GM21576 (cell line): ENCODE data around the gene SPO11.

Source experiments
- ATAC-seq: cut with Tn5 transposase; IDR thresholded peaks from one replicate; pipeline ENCODE4 v1.9.1; 2021; ENCODE audit warnings: mild to moderate bottlenecking, moderate library complexity; ENCODE audit not compliant: unreplicated experiment

SPO11 gene

GRCh38 chr20:57374343-57374930 lies 44.8 kb downstream of the SPO11 start:
- ATAC-seq = no peak

- no peak for ATAC-seq
Observed at GRCh38 chr20:57374931-57375651, 45.5 kb downstream of the SPO11 start.

GRCh38 chr20:57375652-57376230 lies 46.1 kb downstream of the SPO11 start:
- no peak for ATAC-seq

GRCh38 chr20:57377350-57377749 lies 47.7 kb downstream of the SPO11 start:
- no peak for ATAC-seq

- ATAC-seq = no peak
Observed at GRCh38 chr20:57378107-57378506, 48.5 kb downstream of the SPO11 start.

- ATAC-seq = no peak
Observed at GRCh38 chr20:57378646-57379262, 49.2 kb downstream of the SPO11 start.

- ATAC-seq = no peak
Observed at GRCh38 chr20:57379263-57379647, 49.7 kb downstream of the SPO11 start.

GRCh38 chr20:57380081-57380750 lies 50.6 kb downstream of the SPO11 start:
- ATAC-seq = no peak

GRCh38 chr20:57381596-57382503 lies 52.2 kb downstream of the SPO11 start:
- no peak for ATAC-seq

GRCh38 chr20:57382516-57382915 lies 52.9 kb downstream of the SPO11 start:
- no peak for ATAC-seq

- ATAC-seq = no peak
Observed at GRCh38 chr20:57383447-57384347, 54.1 kb downstream of the SPO11 start.

- ATAC-seq = no peak
Observed at GRCh38 chr20:57384486-57384885, 54.9 kb downstream of the SPO11 start.

GRCh38 chr20:57384953-57385761 lies 55.6 kb downstream of the SPO11 start:
- no peak for ATAC-seq

GRCh38 chr20:57385940-57386339 lies 56.3 kb downstream of the SPO11 start:
- no peak for ATAC-seq

- ATAC-seq = no peak
Observed at GRCh38 chr20:57386762-57387161, 57.2 kb downstream of the SPO11 start.

- ATAC-seq = no peak
Observed at GRCh38 chr20:57387463-57387862, 57.9 kb downstream of the SPO11 start.

GRCh38 chr20:57387945-57388371 lies 58.4 kb downstream of the SPO11 start:
- no peak for ATAC-seq

- peak; percentile 26 for ATAC-seq
Observed at GRCh38 chr20:57388953-57389694, 59.5 kb downstream of the SPO11 start.
